Endometrial microvascular endothelial cells (primary cell): ENCODE data around the gene GLP2R. TPM values are rescaled to one million over a fixed set of nuclear protein-coding genes. Genes with fewer than 3 reads are reported as not detected.

Experiments used
- in situ Hi-C: cut with HindIII; loops from 2 replicates; pipeline ENCODE4 v1.10.0; 2017; ENCODE audit warnings: low sequenced_read_pairs, low pct_unique_long_range_greater_than_20kb; ENCODE audit errors: inconsistent ontology term
- total RNA-seq: library from RNA; depleted of rRNA; stranded (reverse); fragments of >200 nt; gene quantifications from one replicate; pipeline ENCODE4 v1.2.3, GENCODE V29; 2015; ENCODE audit errors: inconsistent ontology term

The GLP2R gene
- total RNA-seq, 1 donor from 2014 or later = not detected

DNA sequence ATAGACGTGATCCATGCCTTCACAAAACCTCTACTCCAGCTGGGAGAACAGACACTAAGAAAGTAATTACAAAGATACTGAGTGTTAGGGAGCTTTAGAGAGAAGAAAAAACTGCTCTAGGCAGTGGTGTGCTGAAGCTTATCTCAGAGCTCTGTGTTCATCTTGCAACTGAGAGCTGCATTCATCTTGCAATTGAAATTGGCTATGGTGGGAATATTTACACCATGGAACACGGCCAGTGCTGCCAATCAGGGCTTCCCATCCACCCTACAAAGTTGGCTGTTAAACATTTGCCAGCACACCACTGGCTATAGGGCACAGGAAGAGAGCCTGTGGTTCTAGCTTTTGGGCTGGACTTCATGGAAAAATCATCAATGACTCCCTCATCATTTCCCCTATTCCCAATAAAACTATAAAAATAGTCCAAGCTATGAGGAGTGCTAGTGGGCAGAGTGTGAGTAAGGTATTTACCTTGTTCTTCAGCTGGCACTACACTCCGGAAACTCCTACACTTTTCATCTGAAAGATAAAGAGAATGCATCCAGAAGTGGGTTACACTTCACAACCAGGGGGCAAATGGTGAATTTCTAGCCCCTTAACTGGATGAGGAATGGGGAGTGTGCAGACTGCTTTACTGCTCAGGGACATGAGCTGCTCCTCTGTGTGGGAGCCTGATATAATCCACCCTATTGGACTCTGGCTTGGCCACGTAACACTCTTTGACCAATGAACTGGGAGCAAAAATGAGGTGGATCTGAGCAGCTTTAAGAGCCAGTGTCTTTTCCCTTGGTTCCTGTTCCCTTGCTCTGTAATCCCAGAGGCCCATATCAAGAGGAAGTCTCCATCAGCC is 15.4 kb upstream of the GLP2R start:
- in situ Hi-C loops = no loop called here

GRCh38 chr17:9811086-9811485 is 14.6 kb upstream of the GLP2R start:
- in situ Hi-C loops = no loop called here

DNA sequence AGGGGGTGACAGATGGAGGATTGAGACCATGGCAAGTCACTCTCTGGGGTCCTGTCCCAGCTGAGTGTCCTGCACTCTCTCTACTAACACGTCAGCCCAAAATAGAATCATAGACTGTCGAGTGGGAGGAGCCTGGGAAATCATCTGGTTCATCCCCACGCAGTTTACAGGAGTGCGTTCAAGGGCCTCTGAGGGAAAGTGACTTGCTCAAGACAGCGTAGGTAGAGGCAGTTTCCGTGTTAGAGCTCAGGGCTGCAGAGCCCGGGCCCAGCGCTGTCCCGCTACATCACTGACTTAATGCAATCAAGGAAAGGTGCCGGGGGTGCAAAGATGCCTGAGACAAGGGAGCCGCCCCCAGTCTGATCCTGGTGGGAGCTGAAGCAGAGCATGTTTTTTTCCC is 14.2 kb upstream of the GLP2R start:
- in situ Hi-C loops = no loop called here

DNA sequence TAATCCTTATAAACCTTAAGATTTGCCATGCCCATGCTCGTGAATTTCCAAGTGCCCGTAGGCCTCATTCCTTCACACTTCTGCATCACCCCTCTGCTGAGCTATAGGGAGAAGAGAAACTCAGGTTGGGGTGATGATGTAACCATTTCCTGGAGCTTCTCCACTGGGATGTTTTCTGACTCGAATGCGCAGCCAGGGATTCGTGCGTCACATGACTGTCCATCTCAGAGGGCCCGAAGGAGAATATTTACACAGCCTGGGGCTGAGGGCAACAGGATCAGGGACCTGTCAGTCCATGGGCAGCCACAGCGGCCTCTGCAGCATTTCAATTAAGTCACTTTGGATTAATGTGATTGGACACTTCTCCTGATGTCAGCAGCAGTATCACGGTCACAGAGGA is 12.6 kb upstream of the GLP2R start:
- in situ Hi-C loops = no loop called here

DNA sequence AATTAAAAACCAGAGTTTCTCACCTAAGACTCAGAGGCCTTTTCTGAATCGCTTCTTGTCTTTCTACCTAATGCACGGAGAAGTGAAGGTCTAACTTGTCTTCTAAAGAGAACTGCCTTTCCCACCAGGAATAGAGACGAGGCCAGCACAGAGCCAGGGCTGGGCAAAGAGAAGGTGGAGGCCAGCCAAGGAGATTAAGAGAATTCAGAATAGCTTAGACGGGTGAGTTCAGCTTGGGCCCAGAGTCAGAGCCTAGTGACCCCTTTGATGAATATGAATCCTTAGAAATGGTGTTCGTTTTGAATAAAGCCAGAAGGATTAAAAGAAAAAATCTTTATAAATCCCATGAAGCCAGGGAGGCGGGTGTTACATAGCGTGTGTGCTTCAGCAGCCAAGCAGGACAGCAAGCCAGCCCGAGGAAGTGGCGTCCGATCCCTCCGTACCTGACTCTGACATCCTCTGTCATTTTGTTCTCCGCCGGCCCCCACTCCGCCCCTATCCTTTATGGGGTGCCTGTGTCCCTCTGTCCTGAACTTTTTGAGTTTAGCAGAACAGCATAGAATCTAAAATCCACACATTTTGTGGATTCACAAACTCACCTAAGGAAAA is 11.3 kb upstream of the GLP2R start:
- in situ Hi-C loops = no loop called here

DNA sequence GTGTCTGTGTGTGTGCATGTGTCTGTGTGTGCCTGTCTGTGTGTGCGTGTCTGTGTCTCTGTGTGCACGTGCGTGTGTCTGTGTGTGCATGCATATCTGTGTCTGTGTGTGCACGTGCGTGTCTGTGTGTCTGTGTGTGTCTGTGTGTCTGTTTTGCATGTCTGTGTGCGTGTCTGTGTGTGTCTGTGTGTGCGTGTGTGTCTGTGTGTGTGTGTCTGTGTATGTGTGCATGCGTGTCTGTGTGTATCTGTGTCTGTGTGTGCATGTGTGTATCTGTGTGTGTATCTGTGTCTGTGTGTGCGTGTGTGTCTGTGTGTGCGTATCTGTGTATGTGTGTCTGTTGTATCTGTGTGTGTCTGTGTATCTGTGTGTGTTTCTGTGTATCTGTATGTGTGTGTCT is 9.3 kb upstream of the GLP2R start:
- in situ Hi-C loops = no loop called here

GRCh38 chr17:9817086-9817485 is 8.6 kb upstream of the GLP2R start:
- in situ Hi-C loops = no loop called here

GRCh38 chr17:9818760-9819159 is 7.0 kb upstream of the GLP2R start:
- in situ Hi-C loops = no loop called here

DNA sequence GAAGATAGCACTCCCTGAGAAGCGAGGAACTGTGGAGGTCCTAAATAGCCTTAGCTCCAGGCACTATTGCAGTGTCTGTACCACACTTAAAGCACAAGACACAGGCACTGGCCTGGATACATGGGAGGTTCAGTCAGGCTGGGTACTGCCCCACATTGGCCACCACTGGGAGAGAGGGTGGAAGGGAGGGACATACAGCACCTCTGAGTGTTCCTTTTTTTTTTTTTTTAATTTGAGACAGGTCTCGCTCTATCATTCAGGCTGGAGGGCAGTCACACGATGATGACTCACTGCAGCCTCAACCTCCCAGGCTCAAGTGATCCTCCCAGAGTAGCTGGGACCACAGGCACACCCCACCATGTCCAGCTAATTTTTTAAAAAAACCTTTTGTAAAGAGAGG is 5.3 kb upstream of the GLP2R start:
- in situ Hi-C loops = no loop called here

DNA sequence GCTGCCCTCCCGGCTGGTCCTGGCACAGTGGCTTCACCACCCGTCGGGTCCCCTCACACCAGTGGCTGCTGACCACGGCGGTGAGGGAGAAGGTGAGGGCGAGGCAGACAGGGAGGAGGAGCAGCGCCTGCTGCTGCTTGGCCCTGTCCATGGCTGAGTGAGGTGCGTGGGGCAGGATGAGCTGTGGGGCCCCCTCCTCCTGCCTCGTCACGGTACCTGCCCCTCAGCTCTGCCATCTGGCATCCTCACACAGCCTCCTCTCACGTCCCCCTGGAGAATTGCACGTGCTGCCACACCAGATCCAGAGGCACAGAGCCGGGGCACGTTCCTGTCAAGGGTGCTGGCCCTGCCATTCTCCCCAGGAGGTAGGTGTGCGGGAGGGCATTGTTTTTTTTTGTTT is 3.8 kb upstream of the GLP2R start, which contains the start of gene GSG1L2:
TSS of gene GSG1L2 (minus strand) at position 159 of the 400 bp plus-strand sequence. CDS start at position 151, 8 bp downstream.
- in situ Hi-C loops = no loop called here

- in situ Hi-C loops = no loop called here
Observed at GRCh38 chr17:9824094-9824493, 1.6 kb upstream of the GLP2R start.

DNA sequence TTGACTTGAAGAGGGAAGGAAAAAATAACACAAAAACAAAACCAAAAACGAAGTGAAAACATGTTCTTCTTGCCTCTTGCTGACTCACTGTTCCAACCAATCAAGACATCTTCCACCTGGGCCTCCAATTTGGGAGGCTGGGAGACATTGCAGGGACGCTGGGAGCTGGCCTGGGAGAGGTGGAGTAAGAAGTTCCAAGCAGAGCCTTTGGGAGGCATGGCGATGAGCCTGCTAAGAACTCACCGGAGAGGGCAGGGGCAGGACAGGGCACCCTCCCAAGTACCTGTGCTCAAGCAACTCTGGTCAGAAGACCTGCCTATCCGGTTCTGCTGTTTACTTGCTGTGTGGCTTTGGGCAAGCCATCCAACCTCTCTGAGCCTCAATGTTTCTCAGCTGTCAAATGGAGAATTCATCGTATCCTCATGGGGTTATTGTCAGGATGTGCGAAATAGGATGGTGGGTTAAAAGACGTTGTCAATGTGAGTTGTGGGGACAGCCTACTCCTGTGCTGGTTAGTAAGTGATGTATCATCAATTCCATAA is 856 bp upstream of the GLP2R start:
- in situ Hi-C loops = no loop called here

GRCh38 chr17:9828296-9829295 is 2.9 kb downstream of the GLP2R start:
- in situ Hi-C loops = no loop called here

GRCh38 chr17:9829343-9829742 is 3.6 kb downstream of the GLP2R start:
- in situ Hi-C loops = no loop called here

DNA sequence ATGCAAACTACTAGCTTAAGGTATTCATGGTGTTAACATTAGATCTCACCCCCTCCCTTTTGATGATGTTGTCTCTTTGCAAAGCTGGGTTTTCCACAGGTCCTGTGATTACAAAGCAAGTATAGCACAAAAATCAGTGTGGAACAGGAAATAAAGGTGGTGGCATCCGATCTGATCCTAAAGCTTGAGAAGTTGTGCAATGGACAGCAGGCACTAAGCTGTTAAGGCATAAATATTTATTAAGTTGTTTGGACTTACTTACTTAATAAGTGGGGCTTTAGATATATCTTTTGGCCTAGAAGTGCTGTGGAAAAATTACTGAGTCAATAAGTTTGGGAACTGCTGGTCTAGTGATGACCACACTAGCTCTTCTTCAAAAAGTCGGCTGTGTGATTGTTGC is 5.0 kb downstream of the GLP2R start:
- in situ Hi-C loops = no loop called here

- in situ Hi-C loops = no loop called here
Observed at GRCh38 chr17:9833922-9834321, 8.2 kb downstream of the GLP2R start.

GRCh38 chr17:9837551-9838471 is 12.1 kb downstream of the GLP2R start:
- in situ Hi-C loops = no loop called here

DNA sequence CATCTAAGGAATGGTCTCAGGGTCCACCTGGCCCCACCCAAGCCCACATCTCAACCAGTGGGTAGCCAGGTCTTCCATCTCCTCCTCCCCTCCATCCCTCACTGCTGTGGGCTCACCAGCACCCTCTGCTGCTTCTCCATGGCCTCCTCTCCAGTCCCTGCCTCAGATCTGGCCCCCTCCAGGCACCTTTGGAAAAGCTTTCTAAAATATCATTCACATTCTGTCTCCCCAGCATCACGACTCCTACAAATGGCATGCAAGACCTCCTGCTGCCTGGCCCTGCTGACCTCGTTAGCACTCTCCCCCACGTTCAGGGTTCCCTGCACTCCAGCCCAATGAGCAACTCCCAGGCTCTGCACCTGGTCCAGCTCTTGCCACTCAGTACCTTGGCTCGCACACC is 13.7 kb downstream of the GLP2R start:
- in situ Hi-C loops = no loop called here
